Uterus (tissue), 4 donors: ENCODE results near the gene COQ5. TPM values are rescaled to one million over a fixed set of nuclear protein-coding genes. Genes with fewer than 3 reads are reported as not detected.

Experiments used
- DNase-seq, 2 donors: peaks; one replicate each; pipeline ENCODE4 v3.0.0-alpha.2; 2019 to 2020
- H3K27ac ChIP-seq, 2 donors: fragments of 200-600 bp; sonication (generic); 1 replicate in 1 of 2; 2 replicates in 1 of 2; pipeline ENCODE4 v1.5.1; 2016 to 2018
- H3K27me3 ChIP-seq, 2 donors: fragments of 200-600 bp; sonication (generic); one replicate each; pipeline ENCODE4 v1.5.1; 2018 to 2019; ENCODE audit warnings: control low read depth in 1 of 2
- H3K36me3 ChIP-seq, 2 donors: fragments of 200-600 bp; sonication (generic); one replicate each; pipeline ENCODE4 v1.5.1; 2019; ENCODE audit warnings: control low read depth in 1 of 2
- H3K4me1 ChIP-seq, 2 donors: fragments of 200-600 bp; sonication (generic); one replicate each; pipeline ENCODE4 v1.5.1; 2018 to 2019; ENCODE audit warnings: control low read depth in 1 of 2
- H3K4me3 ChIP-seq, 2 donors: fragments of 200-600 bp; sonication (generic); 1 replicate in 1 of 2; 2 replicates in 1 of 2; pipeline ENCODE4 v1.5.1; 2018 to 2019; ENCODE audit warnings: mild to moderate bottlenecking in 1 of 2
- H3K9me3 ChIP-seq, 2 donors: fragments of 200-600 bp; sonication (generic); one replicate each; pipeline ENCODE4 v1.5.1; 2019; ENCODE audit warnings: control low read depth in 1 of 2
- CTCF ChIP-seq, 4 experiments: fragments of 200-600 bp in 2 of 4; fragments of 450-650 bp in 2 of 4; sonication (generic) in 2 of 4; IDR thresholded peaks; one replicate each; pipeline ENCODE4 v1.5.1; 2016 to 2019; ENCODE audit warnings: antibody characterized with exemption in 4 of 4, mild to moderate bottlenecking in 2 of 4, moderate library complexity in 1 of 4
- POLR2A ChIP-seq, 2 donors: fragments of 450-650 bp; IDR thresholded peaks; one replicate each; pipeline ENCODE4 v1.6.1; 2016; ENCODE audit warnings: antibody characterized with exemption in 2 of 2, mild to moderate bottlenecking in 1 of 2, moderate library complexity in 1 of 2
- intact Hi-C: fragments of 100-400 bp; cut with DNase I; formaldehyde crosslinking; loops from one replicate; pipeline ENCODE4 v1.15.1; 2023; ENCODE audit warnings: low total_unique reads
- total RNA-seq, 4 donors: library from RNA; depleted of rRNA in 3 of 4; stranded (reverse); fragments of >200 nt in 3 of 4; gene quantifications; one replicate each; pipeline versions ENCODE4 v1.1.0 to v1.2.4, GENCODE V29; 2014 to 2023
- donor health status: DM: yes; HTN: yes; CAD: no.

COQ5 gene
- total RNA-seq, 4 donors from 2014 or later = 18.5 to 117 (median 25.9) TPM

GRCh38 chr12:120474616-120474960 is 54.4 kb downstream of the COQ5 start:
- Histone ChIP-seq H3K9me3 (no peaks in the 10 kb centered on the region), H3K4me1 (peaks cover 0 to 10% of the 10 kb centered on the region in 2 donors), H3K27me3 (no peaks in the 10 kb centered on the region), H3K4me3 (no peak overlapping the region), H3K27ac (peak overlapping the region; percentile 4 to 25), H3K36me3 (no peaks in the 10 kb centered on the region)
- intact Hi-C loops = no loop called here
- DNase-seq = peak; percentile 35 to 53
- TF ChIP-seq POLR2A (IDR thresholded peaks at IDR 0.05) (no peak), CTCF (IDR thresholded peaks at IDR 0.05) (no peak)

DNA sequence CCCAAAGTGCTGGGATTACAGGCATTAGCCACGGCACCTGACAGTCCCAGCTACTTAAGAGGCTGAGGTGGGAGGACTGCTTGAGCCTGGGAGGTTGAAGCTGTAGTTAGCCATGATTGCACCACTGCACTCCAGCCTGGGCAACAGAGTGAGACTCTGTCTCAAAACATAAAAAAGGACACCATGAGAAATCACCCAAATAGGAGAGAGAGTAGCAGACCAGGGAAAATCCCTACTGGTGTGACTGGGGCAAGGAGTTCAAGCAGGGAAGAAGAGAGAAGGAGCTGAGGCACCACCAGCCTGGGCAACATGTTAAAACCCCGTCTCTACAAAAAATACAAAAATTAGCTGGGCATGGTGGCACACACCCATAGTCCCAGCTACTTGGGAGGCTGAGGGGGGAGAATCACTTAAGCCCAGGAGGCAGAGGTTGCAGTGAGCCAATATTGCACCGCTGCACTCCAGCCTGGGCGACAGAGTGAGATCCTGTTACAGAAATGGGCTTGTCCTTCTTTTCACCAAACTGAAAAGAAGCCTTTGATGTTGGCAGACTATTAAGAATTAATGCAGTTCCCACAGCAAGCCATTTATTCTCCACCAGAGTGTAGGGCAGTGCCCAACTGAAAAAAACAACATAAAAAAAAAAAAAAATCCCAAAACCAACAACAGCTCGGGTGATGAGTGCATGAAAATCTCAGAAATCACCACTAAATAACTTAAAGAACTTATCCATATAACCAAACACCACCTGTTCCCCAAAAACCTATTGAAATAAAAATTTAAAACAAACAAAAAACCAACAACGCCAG is 54.9 kb downstream of the COQ5 start:
- intact Hi-C loops = no loop called here
- peak overlapping the region; percentile 4 to 25 for H3K27ac ChIP-seq
- H3K4me1 ChIP-seq = peaks cover 0 to 10% of the 10 kb centered on the region in 2 donors
- H3K27me3 ChIP-seq = no peaks in the 10 kb centered on the region
- no peak for DNase-seq
- H3K9me3 ChIP-seq = no peaks in the 10 kb centered on the region
- no peaks in the 10 kb centered on the region for H3K36me3 ChIP-seq
- no peak overlapping the region for H3K4me3 ChIP-seq
- no peak for TF ChIP-seq POLR2A (IDR thresholded peaks at IDR 0.05)
- no peak for TF ChIP-seq CTCF (IDR thresholded peaks at IDR 0.05)

- DNase-seq = no peak
- Histone ChIP-seq H3K36me3 (no peaks in the 10 kb centered on the region), H3K4me3 (no peak overlapping the region), H3K4me1 (peaks cover 0 to 17% of the 10 kb centered on the region in 2 donors), H3K9me3 (no peaks in the 10 kb centered on the region), H3K27ac (no peak overlapping the region), H3K27me3 (no peaks in the 10 kb centered on the region)
- intact Hi-C loops = no loop called here
- TF ChIP-seq POLR2A (IDR thresholded peaks at IDR 0.05) (no peak), CTCF (IDR thresholded peaks at IDR 0.05) (no peak)
Observed at GRCh38 chr12:120472521-120472920, 56.4 kb downstream of the COQ5 start.

DNA sequence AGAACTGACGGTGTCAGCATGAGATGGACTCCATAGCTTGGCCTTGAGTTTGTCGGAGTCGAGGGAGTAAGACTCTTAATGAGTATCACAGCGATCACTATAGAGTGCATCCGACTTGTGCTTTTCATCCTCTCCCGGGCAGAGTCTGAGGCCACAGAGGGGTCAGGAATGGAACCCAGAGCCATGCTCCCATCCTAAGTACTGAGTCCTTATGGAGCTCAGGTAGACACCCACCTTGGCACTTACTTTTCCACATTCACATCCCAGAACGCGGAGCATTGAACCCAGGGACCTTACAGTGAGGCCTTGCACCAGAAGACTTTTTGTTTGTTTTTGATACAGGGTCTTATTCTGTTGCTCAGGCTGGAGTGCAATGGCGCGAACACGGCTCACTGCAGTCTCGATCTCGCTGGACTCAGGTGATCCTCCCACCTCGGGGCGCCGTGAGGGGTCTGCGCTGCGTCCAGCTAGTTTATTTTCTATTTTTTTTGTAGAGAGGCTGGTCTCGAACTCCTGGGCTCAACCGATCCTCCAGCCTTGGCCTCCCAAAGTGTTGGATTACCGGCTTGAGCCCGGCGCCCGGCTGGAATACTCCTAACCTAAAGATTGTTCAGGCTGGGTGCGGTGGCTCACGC is 58.7 kb downstream of the COQ5 start:
- H3K4me3 ChIP-seq = peak overlapping the region; percentile 75 to 89
- no peaks in the 10 kb centered on the region for H3K27me3 ChIP-seq
- H3K9me3 ChIP-seq = no peaks in the 10 kb centered on the region
- peak overlapping the region; percentile 89 to 92 for H3K27ac ChIP-seq
- DNase-seq = peak in 1 of 2 donors; percentile 19
- no peaks in the 10 kb centered on the region for H3K36me3 ChIP-seq
- H3K4me1 ChIP-seq = peaks cover 0 to 22% of the 10 kb centered on the region in 2 donors
- no peak for TF ChIP-seq POLR2A (IDR thresholded peaks at IDR 0.05)
- TF ChIP-seq CTCF (IDR thresholded peaks at IDR 0.05) = no peak
- intact Hi-C loops = no loop called here
